ENCODE data around the gene INSR.

INSR gene

GRCh38 chr19:7252364-7252763, 41.9 kb downstream of the INSR start (continued):
- TF ChIP-seq ZNF449 (tag by site-specific recombination; IDR thresholded peaks at IDR 0.05) (no peak), SCRT2 (tag by site-specific recombination; IDR thresholded peaks at IDR 0.05) (no peak), ZNF140 (tag by site-specific recombination; IDR thresholded peaks at IDR 0.05) (no peak), YY2 (tag by site-specific recombination; IDR thresholded peaks at IDR 0.05) (no peak), ZNF155 (tag by site-specific recombination; IDR thresholded peaks at IDR 0.05) (no peak), ZNF239 (tag by site-specific recombination; IDR thresholded peaks at IDR 0.05) (no peak), ZNF558 (tag by site-specific recombination; IDR thresholded peaks at IDR 0.05) (no peak), ZNF571 (tag by site-specific recombination; IDR thresholded peaks at IDR 0.05) (no peak), ZSCAN30 (tag by site-specific recombination; IDR thresholded peaks at IDR 0.05) (no peak), ZEB2 (tag by site-specific recombination; IDR thresholded peaks at IDR 0.05) (no peak), ZNF677 (tag by site-specific recombination; IDR thresholded peaks at IDR 0.05) (no peak)

- TF ChIP-seq ZBTB21 (tag by site-specific recombination; IDR thresholded peaks at IDR 0.05) (no peak), ZNF121 (tag by site-specific recombination; IDR thresholded peaks at IDR 0.05) (0 out of 2 replicates have a peak, but pooled peaks have one; percentile 37), HIC1 (tag by site-specific recombination; IDR thresholded peaks at IDR 0.05) (no peak)
- Histone ChIP-seq H3K4me1 (ENCODE audit: control insufficient read depth, insufficient read depth, low read length) (no peaks in the 10 kb centered on the region), H3K9me3 (ENCODE audit: control insufficient read depth, insufficient read depth, low read depth, low read length) (no peaks in the 10 kb centered on the region), H3K27ac (ENCODE audit: extremely low read depth, low read depth, low read length) (no peak overlapping the region), H3K4me3 (ENCODE audit: low read depth, low read length) (no peak overlapping the region), H3K36me3 (ENCODE audit: control insufficient read depth in 2 of 2, insufficient read depth in 1 of 2, low read length in 2 of 2) (no peaks in the 10 kb centered on the region; a peak in 1 of 3 replicates)
- CTCF ChIA-PET, result no interaction called here
- POLR2A ChIA-PET, result interaction anchor here (0.7 kb wide), 1 partner anchor 762 kb away, joined by 3 read pairs; no protein-coding TSS in a partner anchor
These were observed 42.7 kb downstream of the INSR start for GRCh38 chr19:7251494-7251893.

- no peaks in the 10 kb centered on the region for H3K4me1 ChIP-seq (ENCODE audit: control insufficient read depth, insufficient read depth, low read length)
- POLR2A ChIA-PET, result interaction anchor here (0.7 kb wide), 1 partner anchor 763 kb away, joined by 3 read pairs; no protein-coding TSS in a partner anchor
- no peak overlapping the region for H3K27ac ChIP-seq (ENCODE audit: extremely low read depth, low read depth, low read length)
- H3K9me3 ChIP-seq (ENCODE audit: control insufficient read depth, insufficient read depth, low read depth, low read length), result no peaks in the 10 kb centered on the region
- CTCF ChIA-PET, result no interaction called here
- H3K36me3 ChIP-seq (ENCODE audit: control insufficient read depth in 2 of 2, insufficient read depth in 1 of 2, low read length in 2 of 2), result no peaks in the 10 kb centered on the region
- H3K4me3 ChIP-seq (ENCODE audit: low read depth, low read length), result no peak overlapping the region
- TF ChIP-seq ZNF311 (tag by site-specific recombination; IDR thresholded peaks at IDR 0.05; ENCODE audit: borderline replicate concordance), result no peak
- TF ChIP-seq ZNF133 (tag by site-specific recombination; IDR thresholded peaks at IDR 0.05), result no peak
- no peak for TF ChIP-seq ZNF26 (tag by site-specific recombination; IDR thresholded peaks at IDR 0.05)
- no peak for TF ChIP-seq ZNF19 (tag by site-specific recombination; IDR thresholded peaks at IDR 0.05; ENCODE audit: low read depth)
- no peak for TF ChIP-seq MZF1 (tag by site-specific recombination; IDR thresholded peaks at IDR 0.05; ENCODE audit: borderline replicate concordance)
- TF ChIP-seq ZBTB6 (tag by site-specific recombination; IDR thresholded peaks at IDR 0.05), result no peak
- no peak for TF ChIP-seq ZNF16 (tag by site-specific recombination; IDR thresholded peaks at IDR 0.05; ENCODE audit: low read depth)
- no peak for TF ChIP-seq ZNF639 (tag by site-specific recombination; IDR thresholded peaks at IDR 0.05)
- TF ChIP-seq ZNF529 (tag by site-specific recombination; IDR thresholded peaks at IDR 0.05; ENCODE audit: insufficient replicate concordance), result no peak
- TF ChIP-seq ZNF664 (tag by site-specific recombination; IDR thresholded peaks at IDR 0.05), result no peak
- TF ChIP-seq ZNF426 (tag by site-specific recombination; IDR thresholded peaks at IDR 0.05), result no peak
These were observed 43.3 kb downstream of the INSR start for GRCh38 chr19:7250951-7251350.
